ENCODE data around the gene TET3.

The TET3 gene

GRCh38 chr2:74009577-74009976 lies 24.9 kb downstream of the TET3 start:
- no peak for TF ChIP-seq POLR2A (IDR thresholded peaks at IDR 0.05; ENCODE audit: low read depth, low read length)
- DNase-seq (ENCODE audit: insufficient read length, low spot score), result no peak
- no peak for FAIRE-seq

DNA sequence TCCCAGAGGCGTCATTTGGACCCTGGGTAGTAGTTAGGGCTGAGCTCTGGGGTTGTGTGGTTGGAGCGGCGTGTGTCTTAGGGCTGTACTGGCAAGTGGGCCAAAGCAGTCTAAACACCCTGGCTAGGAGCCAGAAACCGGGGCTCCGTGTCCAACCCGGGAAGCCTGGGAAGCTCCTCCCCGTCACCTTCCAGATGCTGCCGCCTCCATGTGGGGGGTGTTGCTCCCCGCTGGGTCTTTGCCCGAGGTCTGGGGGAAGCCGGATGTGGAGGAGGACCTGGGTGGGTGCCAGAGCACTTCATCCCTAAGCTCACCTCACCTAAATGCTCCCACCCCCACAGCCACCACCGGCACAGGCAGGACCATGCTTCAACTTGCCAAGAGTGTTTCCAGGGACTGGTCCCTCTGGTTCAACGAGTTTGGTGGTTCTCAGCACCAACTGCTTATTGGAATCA lies 25.4 kb downstream of the TET3 start:
- FAIRE-seq (no peak), DNase-seq (ENCODE audit: insufficient read length, low spot score) (no peak)
- no peak for TF ChIP-seq POLR2A (IDR thresholded peaks at IDR 0.05; ENCODE audit: low read depth, low read length)

- DNase-seq (ENCODE audit: insufficient read length, low spot score) (no peak), FAIRE-seq (no peak)
- no peak for TF ChIP-seq POLR2A (IDR thresholded peaks at IDR 0.05; ENCODE audit: low read depth, low read length)
Observed at GRCh38 chr2:74011246-74011645, 26.5 kb downstream of the TET3 start.

DNA sequence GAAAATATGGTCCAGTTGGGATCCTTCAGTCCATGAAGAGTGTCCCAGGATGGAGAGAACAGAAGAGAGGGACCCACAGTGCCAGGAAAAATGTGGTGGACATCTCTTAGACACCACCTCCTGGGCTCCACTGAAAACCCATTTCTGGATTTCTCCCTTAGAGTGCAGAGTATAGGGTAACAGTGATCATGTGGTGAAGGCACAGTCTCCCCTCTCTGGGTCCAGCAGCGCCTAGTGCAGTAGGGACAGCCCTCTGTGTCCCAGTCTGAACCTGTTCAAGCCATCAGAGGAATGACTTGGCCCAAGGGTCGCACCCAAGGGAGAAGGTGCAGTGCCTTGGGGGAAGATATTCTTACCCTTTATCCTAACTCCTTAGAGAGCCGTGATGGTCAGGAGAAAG lies 30.1 kb downstream of the TET3 start:
- DNase-seq (ENCODE audit: insufficient read length, low spot score), result no peak
- no peak for FAIRE-seq
- no peak for TF ChIP-seq POLR2A (IDR thresholded peaks at IDR 0.05; ENCODE audit: low read depth, low read length)

GRCh38 chr2:74017223-74017622 lies 32.5 kb downstream of the TET3 start:
- FAIRE-seq (no peak), DNase-seq (ENCODE audit: insufficient read length, low spot score) (no peak)
- TF ChIP-seq POLR2A (IDR thresholded peaks at IDR 0.05; ENCODE audit: low read depth, low read length), result no peak

- FAIRE-seq, result no peak
- no peak for TF ChIP-seq POLR2A (IDR thresholded peaks at IDR 0.05; ENCODE audit: low read depth, low read length)
- DNase-seq (ENCODE audit: insufficient read length, low spot score), result no peak
Observed at GRCh38 chr2:74019516-74019915, 34.8 kb downstream of the TET3 start.

- DNase-seq (ENCODE audit: insufficient read length, low spot score) (no peak), FAIRE-seq (no peak)
- TF ChIP-seq POLR2A (IDR thresholded peaks at IDR 0.05; ENCODE audit: low read depth, low read length), result no peak
Observed at GRCh38 chr2:74020702-74021406, 36.1 kb downstream of the TET3 start.

- TF ChIP-seq POLR2A (IDR thresholded peaks at IDR 0.05; ENCODE audit: low read depth, low read length), result no peak
- DNase-seq (ENCODE audit: insufficient read length, low spot score), result no peak
- FAIRE-seq, result no peak
Observed at GRCh38 chr2:74021407-74021755, 36.7 kb downstream of the TET3 start.

- DNase-seq (ENCODE audit: insufficient read length, low spot score) (no peak), FAIRE-seq (no peak)
- no peak for TF ChIP-seq POLR2A (IDR thresholded peaks at IDR 0.05; ENCODE audit: low read depth, low read length)
Observed at GRCh38 chr2:74024216-74024615, 39.5 kb downstream of the TET3 start.

DNA sequence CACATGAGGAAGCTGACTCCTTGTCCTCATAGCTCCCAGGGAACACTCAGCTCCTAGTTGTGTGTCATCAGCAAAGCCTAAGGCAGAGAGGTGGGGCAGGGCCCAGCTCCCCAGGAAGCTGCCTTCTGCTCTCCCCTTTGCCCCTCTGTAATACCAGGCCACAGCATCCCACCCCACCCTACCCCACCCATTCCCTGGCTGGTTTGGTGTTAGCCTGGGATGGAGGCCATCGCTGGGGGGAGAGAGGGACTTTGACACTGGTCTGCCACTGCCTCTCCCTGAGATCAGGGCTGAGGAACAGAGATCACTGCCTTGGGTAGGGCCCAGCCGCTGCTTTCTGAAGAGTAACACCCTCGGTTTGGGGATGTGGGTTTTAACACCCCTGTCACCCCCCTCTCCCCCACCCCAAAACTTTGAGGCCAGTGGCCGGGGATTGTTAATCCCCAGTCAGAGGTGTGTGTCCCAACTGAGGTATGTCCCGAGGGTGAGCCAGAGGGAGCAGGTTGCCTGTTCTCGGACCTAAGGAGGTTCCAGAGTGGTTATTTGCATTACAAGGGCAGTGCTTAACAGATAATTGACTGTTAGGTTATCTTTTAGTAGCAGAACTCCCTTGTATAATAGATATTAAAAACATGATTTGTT lies 41.4 kb downstream of the TET3 start:
- FAIRE-seq (no peak), DNase-seq (ENCODE audit: insufficient read length, low spot score) (peak; percentile 61)
- no peak for TF ChIP-seq POLR2A (IDR thresholded peaks at IDR 0.05; ENCODE audit: low read depth, low read length)

DNA sequence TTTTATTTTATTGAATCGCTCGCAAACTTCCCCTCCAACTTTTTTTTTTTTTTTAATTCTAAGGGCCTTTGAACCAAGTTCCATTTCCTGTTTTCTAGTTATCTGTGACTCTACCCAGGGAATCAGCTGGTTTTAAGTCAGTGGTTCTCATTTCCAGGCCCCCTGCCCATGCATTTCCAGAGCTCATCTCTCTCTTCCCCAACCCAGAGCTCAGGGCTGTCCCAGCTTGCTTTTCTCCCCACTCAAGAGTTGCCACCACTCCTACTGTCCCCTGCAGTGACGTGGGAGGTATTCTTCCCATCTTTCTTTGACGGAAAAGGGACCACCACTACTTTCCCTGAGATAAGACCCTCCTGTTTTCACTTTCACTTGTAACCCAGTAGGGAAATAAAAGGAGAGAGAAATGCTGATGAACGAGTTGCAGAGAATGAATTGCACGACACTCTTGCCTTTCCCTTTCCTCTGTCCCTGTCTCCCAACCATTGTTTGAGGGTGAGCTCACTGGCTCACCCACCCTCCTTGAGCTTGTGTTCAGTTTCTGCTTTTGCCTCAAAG lies 42.1 kb downstream of the TET3 start:
- DNase-seq (ENCODE audit: insufficient read length, low spot score) (no peak), FAIRE-seq (no peak)
- no peak for TF ChIP-seq POLR2A (IDR thresholded peaks at IDR 0.05; ENCODE audit: low read depth, low read length)

DNA sequence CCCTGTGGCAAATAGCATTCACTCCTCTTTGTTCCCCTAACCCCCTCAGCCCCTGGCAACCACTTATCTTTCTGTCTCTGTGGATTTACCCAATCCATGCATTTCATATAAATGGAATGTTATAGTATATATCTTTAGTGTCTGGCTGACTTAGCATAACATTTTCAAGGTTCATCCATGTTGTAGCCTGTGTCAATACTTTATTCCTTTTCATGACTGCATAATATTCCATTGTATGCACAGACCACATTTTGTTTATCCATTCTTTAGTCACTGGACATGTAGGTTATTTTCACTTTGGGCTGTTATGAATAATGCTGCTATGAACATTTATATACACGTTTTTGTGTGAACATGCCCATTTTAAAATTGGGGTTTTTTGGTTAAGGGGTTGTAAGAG lies 42.8 kb downstream of the TET3 start:
- no peak for TF ChIP-seq POLR2A (IDR thresholded peaks at IDR 0.05; ENCODE audit: low read depth, low read length)
- no peak for FAIRE-seq
- DNase-seq (ENCODE audit: insufficient read length, low spot score), result no peak

DNA sequence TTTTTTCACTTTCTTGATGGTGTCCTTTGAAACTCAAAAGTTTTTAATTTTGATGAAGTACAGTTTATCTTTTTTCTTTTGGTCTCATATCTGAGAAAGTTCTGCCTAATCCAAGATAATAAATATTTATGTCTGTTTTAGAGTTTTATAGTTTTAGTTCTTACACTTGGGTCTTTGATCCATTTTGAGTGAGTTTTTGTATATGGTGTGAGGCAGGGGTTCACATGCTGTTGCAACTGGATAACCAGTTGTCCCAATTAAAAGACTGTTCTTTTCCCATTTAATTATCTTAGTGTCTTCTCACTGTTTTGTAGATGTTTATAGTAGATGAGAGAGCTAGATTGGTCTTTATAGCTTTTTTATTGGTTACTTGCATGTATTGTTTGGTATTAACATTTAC lies 43.6 kb downstream of the TET3 start:
- no peak for DNase-seq (ENCODE audit: insufficient read length, low spot score)
- FAIRE-seq, result no peak
- TF ChIP-seq POLR2A (IDR thresholded peaks at IDR 0.05; ENCODE audit: low read depth, low read length), result no peak

- FAIRE-seq (no peak), DNase-seq (ENCODE audit: insufficient read length, low spot score) (no peak)
- no peak for TF ChIP-seq POLR2A (IDR thresholded peaks at IDR 0.05; ENCODE audit: low read depth, low read length)
Observed at GRCh38 chr2:74028741-74029140, 44.0 kb downstream of the TET3 start.
